Neuronal stem cell (in vitro differentiated cells): ENCODE results near the gene DDIT3.
"Not testable (repeated sequence)": the region's sequence is repeated elsewhere in the genome, so short reads cannot be mapped to it uniquely, and the experiment has no call there.

Source experiments
- DNase-seq: peaks from one replicate; pipeline ENCODE4 v3.0.0-alpha.2; 2013; ENCODE audit warnings: low spot score
- H2AFZ ChIP-seq: one replicate; pipeline ENCODE4 v1.6.1; 2013; ENCODE audit warnings: mild to moderate bottlenecking, low read length, inconsistent platforms
- H2AK5ac ChIP-seq: 2 replicates; pipeline ENCODE4 v1.6.1; 2013; ENCODE audit warnings: low read depth, mild to moderate bottlenecking, inconsistent platforms, low read length, moderate library complexity, mixed read lengths
- H2BK120ac ChIP-seq: 2 replicates; pipeline ENCODE4 v1.6.1; 2013; ENCODE audit warnings: low read depth, mild to moderate bottlenecking, inconsistent platforms, low read length, moderate library complexity, mixed read lengths
- H2BK12ac ChIP-seq: one replicate; pipeline ENCODE4 v1.6.1; 2013; ENCODE audit warnings: low read length, inconsistent platforms
- H2BK15ac ChIP-seq: 2 replicates; pipeline ENCODE4 v1.6.1; 2013; ENCODE audit warnings: mild to moderate bottlenecking, low read length, inconsistent platforms, mixed read lengths
- H2BK5ac ChIP-seq: one replicate; pipeline ENCODE4 v1.6.1; 2013; ENCODE audit warnings: inconsistent platforms, mild to moderate bottlenecking, low read length, moderate library complexity
- H3K14ac ChIP-seq: one replicate; pipeline ENCODE4 v1.6.1; 2013; ENCODE audit warnings: low read length, inconsistent platforms
- H3K18ac ChIP-seq: 2 replicates; pipeline ENCODE4 v1.6.1; 2013; ENCODE audit warnings: low read length, inconsistent platforms
- H3K23ac ChIP-seq: 2 replicates; pipeline ENCODE4 v1.6.1; 2013; ENCODE audit warnings: low read depth, mild to moderate bottlenecking, mixed read lengths, low read length, inconsistent platforms; ENCODE audit not compliant: poor library complexity
- H3K27ac ChIP-seq: replicated peaks from 3 replicates; pipeline ENCODE4 v1.5.1; 2013; ENCODE audit warnings: low read length, inconsistent platforms
- H3K27me3 ChIP-seq, 3 experiments: 2 replicates each; pipeline ENCODE4 v1.6.1; 2013; ENCODE audit warnings: low read length in 3 of 3, mild to moderate bottlenecking in 2 of 3, inconsistent platforms in 1 of 3, low read depth in 1 of 3, mixed read lengths in 1 of 3, moderate library complexity in 1 of 3; ENCODE audit not compliant: control insufficient read depth in 3 of 3, insufficient read depth in 3 of 3
- H3K36me3 ChIP-seq, 2 donors: replicated peaks in 1 of 2; 2 replicates each; pipeline ENCODE4 v1.6.1; 2013; ENCODE audit warnings: low read length in 2 of 2; ENCODE audit not compliant: control insufficient read depth in 2 of 2, insufficient read depth in 2 of 2
- H3K4ac ChIP-seq: 2 replicates; pipeline ENCODE4 v1.6.1; 2013; ENCODE audit warnings: inconsistent platforms, mild to moderate bottlenecking, low read length, moderate library complexity
- H3K4me1 ChIP-seq, 2 donors: 1 replicate in 1 of 2; 2 replicates in 1 of 2; pipeline ENCODE4 v1.6.1; 2013; ENCODE audit warnings: low read length in 2 of 2, low read depth in 1 of 2; ENCODE audit not compliant: control insufficient read depth in 2 of 2, insufficient read depth in 1 of 2
- H3K4me2 ChIP-seq: one replicate; pipeline ENCODE4 v1.6.1; 2013; ENCODE audit warnings: mild to moderate bottlenecking, low read length, inconsistent platforms; ENCODE audit not compliant: insufficient read depth, poor library complexity, severe bottlenecking
- H3K4me3 ChIP-seq, 2 donors: 2 replicates each; pipeline ENCODE4 v1.5.1; 2013; ENCODE audit warnings: low read length in 2 of 2, mild to moderate bottlenecking in 2 of 2, inconsistent platforms in 1 of 2, moderate library complexity in 1 of 2
- H3K79me1 ChIP-seq: one replicate; pipeline ENCODE4 v1.6.1; 2013; ENCODE audit warnings: low read depth, mild to moderate bottlenecking, inconsistent platforms, low read length, moderate library complexity
- H3K9ac ChIP-seq: one replicate; pipeline ENCODE4 v1.6.1; 2013; ENCODE audit warnings: mild to moderate bottlenecking, low read depth, low read length, inconsistent platforms; ENCODE audit not compliant: poor library complexity
- H3K9me3 ChIP-seq, 2 donors: replicated peaks in 1 of 2; 2 replicates each; pipeline versions ENCODE3 to v1.6.1; 2013; ENCODE audit warnings: low read length in 2 of 2, mild to moderate bottlenecking in 2 of 2, inconsistent platforms in 1 of 2, low read depth in 1 of 2, mixed read lengths in 1 of 2, moderate library complexity in 1 of 2; ENCODE audit not compliant: control insufficient read depth in 2 of 2, insufficient read depth in 1 of 2
- H4K8ac ChIP-seq: one replicate; pipeline ENCODE4 v1.6.1; 2013; ENCODE audit warnings: low read depth, mild to moderate bottlenecking, inconsistent platforms, low read length, moderate library complexity
- H4K91ac ChIP-seq: one replicate; pipeline ENCODE4 v1.6.1; 2013; ENCODE audit warnings: low read length, low read depth, mild to moderate bottlenecking, inconsistent platforms; ENCODE audit not compliant: poor library complexity
- WGBS, 2 donors: extraction: QIAGEN DNeasy Blood & Tissue Kit; methylation state at CpG; one replicate each; pipeline ENCODE4 v1.1.7; 2013; ENCODE audit warnings: missing lambda C conversion rate in 2 of 2, mixed read lengths in 1 of 2; ENCODE audit not compliant: insufficient read length in 2 of 2, insufficient replicate concordance in 1 of 2; ENCODE audit errors: extremely low coverage in 2 of 2; 5-methylcytosine and 5-hydroxymethylcytosine counted together

The DDIT3 gene

DNA sequence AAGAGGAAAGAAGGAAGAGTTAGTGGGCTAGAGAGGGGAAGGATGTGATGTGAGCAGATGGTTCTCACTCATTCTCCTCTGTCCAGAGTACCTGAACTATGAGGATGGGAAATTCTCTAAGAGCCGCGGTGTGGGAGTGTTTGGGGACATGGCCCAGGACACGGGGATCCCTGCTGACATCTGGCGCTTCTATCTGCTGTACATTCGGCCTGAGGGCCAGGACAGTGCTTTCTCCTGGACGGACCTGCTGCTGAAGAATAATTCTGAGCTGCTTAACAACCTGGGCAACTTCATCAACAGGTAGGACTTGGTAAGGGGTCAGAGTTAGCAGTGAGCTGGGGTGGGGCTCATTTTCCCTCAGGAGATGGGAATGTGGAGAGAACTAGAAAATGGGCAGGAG lies 7.6 kb downstream of the DDIT3 start:
- WGBS, 2 donors = no CpG with 5 or more reads among the region's 6 CpGs
- Histone ChIP-seq H3K27ac (no peak overlapping the region), H3K18ac (no peak overlapping the region), H3K4ac (no peak overlapping the region), H3K4me2 (no peak overlapping the region), H2BK120ac (no peak overlapping the region), H3K36me3 (peaks cover 47 to 90% of the 10 kb centered on the region in 2 donors), H3K9me3 (peaks cover 0 to 2% of the 10 kb centered on the region in 2 donors), H2BK5ac (no peak overlapping the region), H2BK12ac (no peak overlapping the region), H3K9ac (no peak overlapping the region), H4K91ac (no peak overlapping the region), H3K79me1 (no peaks in the 10 kb centered on the region), H3K4me1 (no peaks in the 10 kb centered on the region), H3K4me3 (no peak overlapping the region), H3K23ac (no peak overlapping the region), H4K8ac (no peak overlapping the region), H2AK5ac (no peak overlapping the region), H2AFZ (no peak overlapping the region), H2BK15ac (no peak overlapping the region), H3K14ac (no peak overlapping the region), H3K27me3 (no peaks in the 10 kb centered on the region)
- no peak for DNase-seq

DNA sequence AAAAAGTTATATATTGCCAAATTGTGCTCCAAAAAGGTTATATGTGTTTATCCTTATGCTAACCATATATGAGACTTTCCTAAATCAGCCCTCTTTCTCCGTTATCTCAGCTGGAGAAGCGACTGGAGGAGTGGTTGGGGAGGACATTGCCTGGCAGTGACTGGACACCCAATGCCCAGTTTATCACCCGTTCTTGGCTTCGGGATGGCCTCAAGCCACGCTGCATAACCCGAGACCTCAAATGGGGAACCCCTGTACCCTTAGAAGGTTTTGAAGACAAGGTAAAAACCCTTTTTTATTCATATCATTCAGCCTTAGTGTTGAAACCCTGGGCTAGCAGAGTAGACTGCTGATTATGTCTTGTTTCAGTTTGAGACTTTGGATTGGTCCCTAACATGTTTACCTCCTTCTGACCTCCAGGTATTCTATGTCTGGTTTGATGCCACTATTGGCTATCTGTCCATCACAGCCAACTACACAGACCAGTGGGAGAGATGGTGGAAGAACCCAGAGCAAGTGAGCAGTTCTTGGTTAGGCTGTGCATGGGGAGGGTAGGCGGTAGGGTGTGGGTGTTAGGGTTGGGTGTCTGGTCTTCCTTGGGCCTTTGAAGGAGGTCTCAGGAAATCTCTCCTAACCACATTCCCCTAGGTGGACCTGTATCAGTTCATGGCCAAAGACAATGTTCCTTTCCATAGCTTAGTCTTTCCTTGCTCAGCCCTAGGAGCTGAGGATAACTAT lies 8.6 kb downstream of the DDIT3 start:
- DNase-seq = no peak
- Histone ChIP-seq H2BK120ac (no peak overlapping the region), H3K4ac (no peak overlapping the region), H4K8ac (no peak overlapping the region), H3K14ac (no peak overlapping the region), H3K79me1 (no peaks in the 10 kb centered on the region), H2BK5ac (no peak overlapping the region), H2AK5ac (no peak overlapping the region), H3K9ac (no peak overlapping the region), H3K9me3 (peaks cover 0 to 2% of the 10 kb centered on the region in 2 donors), H3K4me1 (no peaks in the 10 kb centered on the region), H2BK15ac (no peak overlapping the region), H3K36me3 (peaks cover 41 to 81% of the 10 kb centered on the region in 2 donors), H3K18ac (no peak overlapping the region), H3K23ac (no peak overlapping the region), H3K27me3 (no peaks in the 10 kb centered on the region), H3K4me3 (no peak overlapping the region), H2AFZ (no peak overlapping the region), H3K27ac (no peak overlapping the region), H3K4me2 (no peak overlapping the region), H4K91ac (no peak overlapping the region), H2BK12ac (no peak overlapping the region)
- WGBS, 2 donors = no CpG with 5 or more reads among the region's 7 CpGs

DNA sequence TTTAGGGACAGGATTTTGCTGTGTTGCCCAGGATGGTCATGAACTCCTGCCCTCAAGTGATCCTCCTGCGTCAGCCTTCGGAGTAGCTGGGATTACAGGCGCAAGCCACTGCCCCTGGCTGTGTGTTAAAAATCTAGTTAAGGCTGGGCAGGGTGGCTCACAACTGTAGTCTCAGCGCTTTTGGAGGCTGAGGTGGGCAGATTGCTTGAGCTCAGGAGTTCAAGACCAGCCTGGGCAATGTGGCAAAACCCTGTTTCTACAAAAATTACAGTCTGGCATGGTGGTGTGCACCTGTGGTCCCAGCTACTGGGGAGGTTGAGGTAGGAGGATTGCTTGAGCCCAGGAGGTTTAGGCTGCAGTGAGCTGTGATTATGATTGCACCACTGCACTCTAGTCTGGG lies 9.2 kb downstream of the DDIT3 start:
- no peak overlapping the region for H3K4me2 ChIP-seq
- no peak overlapping the region for H2BK12ac ChIP-seq
- H2AFZ ChIP-seq = no peak overlapping the region
- no peak overlapping the region for H2BK5ac ChIP-seq
- no peak overlapping the region for H3K14ac ChIP-seq
- no peaks in the 10 kb centered on the region for H3K4me1 ChIP-seq
- no peak overlapping the region for H4K8ac ChIP-seq
- no peak overlapping the region for H2AK5ac ChIP-seq
- peaks cover under 1 to 7% of the 10 kb centered on the region in 2 donors for H3K9me3 ChIP-seq
- H3K18ac ChIP-seq = no peak overlapping the region
- H3K27me3 ChIP-seq = no peaks in the 10 kb centered on the region
- WGBS, 2 donors = no CpG with 5 or more reads among the region's 4 CpGs
- H3K27ac ChIP-seq = no peak overlapping the region
- no peak overlapping the region for H3K23ac ChIP-seq
- H3K4me3 ChIP-seq = no peak overlapping the region
- no peaks in the 10 kb centered on the region for H3K79me1 ChIP-seq
- peaks cover 39 to 80% of the 10 kb centered on the region in 2 donors for H3K36me3 ChIP-seq
- no peak overlapping the region for H4K91ac ChIP-seq
- H3K4ac ChIP-seq = no peak overlapping the region
- no peak overlapping the region for H3K9ac ChIP-seq
- DNase-seq = no peak
- no peak overlapping the region for H2BK15ac ChIP-seq
- no peak overlapping the region for H2BK120ac ChIP-seq

DNA sequence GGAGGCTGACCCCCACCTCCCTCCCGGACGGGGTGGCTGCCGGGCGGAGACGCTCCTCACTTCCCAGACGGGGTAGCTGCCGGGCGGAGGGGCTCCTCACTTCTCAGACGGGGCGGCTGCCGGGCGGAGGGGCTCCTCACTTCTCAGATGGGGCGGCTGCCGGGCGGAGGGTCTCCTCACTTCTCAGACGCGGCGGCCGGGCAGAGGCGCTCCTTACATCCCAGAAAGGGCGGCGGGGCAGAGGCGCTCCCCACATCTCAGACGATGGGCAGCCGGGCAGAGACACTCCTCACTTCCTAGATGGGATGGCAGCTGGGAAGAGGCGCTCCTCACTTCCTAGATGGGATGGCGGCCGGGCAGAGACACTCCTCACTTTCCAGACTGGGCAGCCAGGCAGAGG lies 12.5 kb downstream of the DDIT3 start:
- H3K27ac ChIP-seq, H2AK5ac ChIP-seq, H3K14ac ChIP-seq, H3K4me2 ChIP-seq, H4K8ac ChIP-seq, H2BK120ac ChIP-seq, H3K4ac ChIP-seq, H2AFZ ChIP-seq, H3K9ac ChIP-seq, H2BK5ac ChIP-seq, H2BK12ac ChIP-seq, H3K4me1 ChIP-seq, H3K79me1 ChIP-seq, H3K18ac ChIP-seq, H4K91ac ChIP-seq, H3K4me3 ChIP-seq, H3K23ac ChIP-seq, DNase-seq, H3K27me3 ChIP-seq, H2BK15ac ChIP-seq: not testable (repeated sequence)
- Histone ChIP-seq H3K9me3 (peaks cover 5 to 15% of the 10 kb centered on the region in 2 donors), H3K36me3 (peaks cover 40 to 83% of the 10 kb centered on the region in 2 donors)
- no CpG with 5 or more reads among the region's 28 CpGs for WGBS, 2 donors
